ENCODE results near the gene GATM.

GATM gene

GRCh38 chr15:45378149-45378912, at the start of gene GATM:
TSS of gene GATM (minus strand) at chr15:45378544. CDS start at chr15:45378453, 91 bp downstream.
- peak; percentile 24 for DNase-seq (ENCODE audit: low spot score)

DNA sequence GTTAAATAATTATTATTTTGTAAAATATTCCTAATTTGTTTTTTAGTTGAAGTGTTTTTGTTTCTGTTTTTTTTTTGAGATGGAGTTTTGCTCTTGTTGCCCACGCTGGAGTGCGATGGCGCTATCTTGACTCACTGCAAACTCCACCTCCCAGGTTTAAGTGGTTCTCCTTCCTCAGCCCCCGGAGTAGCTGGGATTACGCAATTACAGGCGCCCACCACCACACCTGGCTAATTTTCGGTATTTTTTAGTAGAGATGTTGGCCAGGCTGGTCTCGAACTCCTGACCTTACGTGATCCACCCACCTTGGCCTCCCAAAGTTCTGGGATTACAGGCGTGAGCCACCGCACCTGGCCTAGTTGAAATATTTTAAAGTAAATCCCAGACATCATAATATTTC, 48.7 kb upstream of the GATM start:
- DNase-seq (ENCODE audit: low spot score) = no peak

- no peak for DNase-seq (ENCODE audit: low spot score)
Measured at GRCh38 chr15:45425135-45425534, 46.8 kb upstream of the GATM start.

- no peak for DNase-seq (ENCODE audit: low spot score)
Measured at GRCh38 chr15:45424429-45424828, 46.1 kb upstream of the GATM start.

GRCh38 chr15:45417303-45417950, 39.1 kb upstream of the GATM start:
- no peak for DNase-seq (ENCODE audit: low spot score)

DNA sequence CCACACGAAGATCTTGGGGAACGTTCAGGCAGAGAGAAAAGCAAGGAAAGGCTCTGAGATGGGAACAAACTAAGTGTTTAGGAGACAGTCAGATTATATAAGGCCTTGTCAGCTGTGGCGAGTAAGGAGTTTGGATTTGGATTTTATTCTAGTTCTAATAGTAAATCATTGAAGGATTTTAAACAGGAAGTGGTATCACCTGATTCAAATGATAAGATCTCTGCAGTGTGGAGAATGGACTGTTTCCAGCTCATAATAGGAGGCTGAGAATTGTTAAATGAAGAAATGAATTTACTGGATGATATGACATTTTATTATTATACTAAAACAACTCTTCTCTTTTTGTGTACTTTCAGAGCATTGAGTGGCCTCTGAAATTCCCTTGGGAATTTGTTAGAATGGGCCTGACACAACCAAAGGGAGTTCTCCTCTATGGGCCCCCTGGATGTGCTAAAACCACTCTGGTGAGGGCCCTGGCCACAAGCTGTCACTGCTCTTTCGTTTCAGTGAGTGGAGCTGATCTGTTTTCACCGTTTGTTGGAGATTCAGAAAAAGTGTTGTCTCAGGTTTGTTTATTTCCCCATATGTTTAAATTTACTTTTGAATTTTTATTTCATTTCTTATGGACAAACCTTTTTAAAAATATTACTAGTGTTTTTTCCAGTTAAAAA, 36.0 kb upstream of the GATM start:
- no peak for DNase-seq (ENCODE audit: low spot score)

DNA sequence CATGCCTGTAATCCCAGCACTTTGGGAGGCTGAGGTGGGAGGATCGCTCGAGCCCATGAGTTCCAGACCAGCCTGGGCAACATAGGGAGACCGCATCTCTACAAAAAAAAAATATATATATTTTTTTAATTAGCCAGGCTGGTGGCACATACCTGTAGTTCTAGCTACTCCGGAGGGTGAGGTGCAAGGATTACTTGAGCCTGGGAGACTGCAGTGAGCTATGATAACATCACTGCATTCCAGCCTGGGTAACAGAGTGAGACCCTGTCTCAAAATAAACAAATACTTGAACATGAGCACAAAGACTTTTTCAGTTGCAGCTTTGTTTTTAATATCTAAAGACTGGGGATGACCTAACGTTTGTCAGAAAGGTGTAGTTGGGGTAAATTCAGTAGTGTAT, 31.3 kb upstream of the GATM start:
- no peak for DNase-seq (ENCODE audit: low spot score)

DNA sequence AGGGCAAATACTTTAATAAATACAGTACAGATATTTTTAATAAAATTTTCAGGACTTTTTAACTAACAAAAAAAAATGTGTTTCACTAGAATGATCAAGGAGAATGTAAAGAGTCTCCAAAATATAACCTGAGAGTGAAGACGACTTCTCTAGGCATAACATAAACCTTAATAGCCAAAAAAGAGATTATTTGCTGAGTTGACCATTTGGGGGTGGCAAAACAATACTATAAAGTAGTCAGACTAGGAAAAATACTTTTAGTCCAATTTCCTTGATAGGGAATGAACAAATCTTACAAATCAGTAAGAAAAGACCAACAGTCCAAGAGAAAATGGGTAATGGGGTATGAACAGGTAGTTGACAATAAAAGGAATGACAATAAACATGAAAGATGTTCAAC, 29.4 kb upstream of the GATM start:
- no peak for DNase-seq (ENCODE audit: low spot score)

- peak; percentile 6 for DNase-seq (ENCODE audit: low spot score)
Measured at GRCh38 chr15:45402955-45403877, 24.9 kb upstream of the GATM start.

DNA sequence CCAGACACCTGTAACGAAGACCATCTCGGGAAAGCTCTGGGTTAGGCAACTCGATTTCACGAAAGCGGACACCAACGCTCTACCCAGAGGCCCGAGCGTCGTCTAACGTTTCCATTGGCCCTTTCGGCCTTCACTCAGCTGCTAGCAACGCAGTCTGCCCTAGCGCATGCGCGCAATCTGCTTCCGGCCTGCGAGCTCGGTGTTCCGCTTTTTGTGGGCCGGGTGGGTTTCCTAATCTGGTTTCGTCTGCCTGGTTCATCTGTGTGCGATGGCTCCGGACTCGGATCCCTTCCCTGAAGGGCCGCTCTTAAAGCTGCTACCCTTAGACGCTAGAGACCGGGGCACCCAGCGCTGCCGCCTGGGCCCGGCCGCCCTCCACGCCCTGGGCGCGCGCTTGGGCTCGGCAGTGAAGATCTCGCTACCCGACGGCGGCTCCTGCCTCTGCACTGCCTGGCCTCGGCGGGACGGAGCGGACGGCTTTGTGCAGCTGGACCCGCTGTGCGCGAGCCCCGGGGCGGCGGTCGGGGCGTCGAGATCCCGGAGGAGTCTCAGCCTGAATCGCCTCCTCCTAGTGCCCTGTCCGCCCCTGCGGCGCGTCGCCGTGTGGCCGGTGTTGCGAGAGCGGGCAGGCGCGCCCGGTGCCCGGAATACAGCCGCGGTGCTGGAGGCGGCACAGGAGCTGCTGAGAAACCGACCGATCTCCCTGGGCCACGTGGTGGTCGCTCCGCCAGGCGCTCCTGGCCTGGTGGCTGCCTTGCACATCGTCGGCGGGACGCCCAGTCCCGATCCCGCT, 24.0 kb upstream of the GATM start:
- DNase-seq (ENCODE audit: low spot score) = peak; percentile 97

GRCh38 chr15:45401665-45402161, 23.4 kb upstream of the GATM start:
- no peak for DNase-seq (ENCODE audit: low spot score)

DNA sequence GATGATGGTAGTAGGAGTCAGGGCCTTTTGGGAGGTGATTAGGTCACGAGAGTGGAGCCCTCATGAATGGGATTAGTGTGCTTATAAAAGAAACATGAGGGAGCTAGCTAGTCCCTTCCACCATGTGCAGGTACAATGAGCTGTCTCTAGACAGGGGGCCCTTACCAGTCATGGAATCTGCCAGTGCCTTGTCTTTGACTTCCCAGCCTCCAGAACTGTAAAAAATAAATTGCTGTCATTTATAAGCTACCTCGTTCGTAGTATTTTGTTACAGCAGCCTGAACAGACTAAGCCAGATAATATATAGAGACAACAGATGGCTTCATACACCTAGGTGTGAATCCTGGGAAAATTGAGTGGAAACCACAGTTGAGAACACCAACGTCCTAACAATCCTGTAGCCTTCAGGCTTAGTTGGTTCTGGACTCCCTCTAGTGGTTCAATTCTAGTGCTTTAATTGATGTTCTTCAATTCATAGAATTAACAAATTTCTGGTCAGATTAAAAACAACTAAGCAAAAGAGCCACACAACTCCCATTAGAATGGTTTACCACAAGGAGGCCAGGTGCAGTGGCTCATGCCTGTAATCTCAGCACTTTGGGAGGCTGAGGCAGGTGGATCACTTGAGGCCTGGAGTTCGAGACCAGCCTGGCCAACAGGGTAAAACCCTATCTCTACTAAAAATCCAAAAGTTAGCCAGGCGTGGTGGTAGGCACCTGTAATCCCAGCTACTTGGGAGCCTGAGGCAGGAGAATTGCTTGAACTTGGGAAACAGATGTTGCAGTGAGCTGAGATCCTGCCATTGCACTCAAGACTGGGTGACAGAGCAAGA, 21.3 kb upstream of the GATM start:
- DNase-seq (ENCODE audit: low spot score) = peak; percentile 51

DNA sequence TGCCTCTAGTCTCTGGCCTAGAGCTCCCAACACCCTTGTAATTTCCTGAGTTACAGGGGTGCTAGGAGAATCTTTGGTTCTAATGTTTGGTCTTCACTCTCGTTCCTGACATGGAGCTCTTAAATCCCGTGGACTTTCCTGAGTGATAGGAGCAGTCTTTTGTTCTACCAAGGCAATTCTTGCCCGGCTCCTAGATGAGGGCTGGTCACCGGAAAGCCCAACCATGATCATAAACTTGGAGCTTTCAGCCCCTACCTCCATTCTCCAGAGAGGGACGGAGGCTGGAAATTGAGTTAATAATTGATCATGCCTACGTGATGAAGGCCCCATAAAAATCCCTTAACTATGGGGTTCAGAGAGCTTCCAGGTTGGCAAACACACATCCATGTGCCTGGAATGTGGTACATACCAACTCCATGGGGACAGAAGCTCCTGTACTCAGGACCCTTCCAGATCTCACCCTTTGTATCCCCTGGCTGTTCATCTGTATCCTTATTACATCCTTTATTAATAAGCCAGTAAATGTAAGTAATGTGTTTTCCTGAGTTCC, 18.8 kb upstream of the GATM start:
- no peak for DNase-seq (ENCODE audit: low spot score)

GRCh38 chr15:45395943-45396342, 17.6 kb upstream of the GATM start:
- no peak for DNase-seq (ENCODE audit: low spot score)

- DNase-seq (ENCODE audit: low spot score) = no peak
Measured at GRCh38 chr15:45394681-45395080, 16.3 kb upstream of the GATM start.

GRCh38 chr15:45393851-45394250, 15.5 kb upstream of the GATM start:
- no peak for DNase-seq (ENCODE audit: low spot score)

DNA sequence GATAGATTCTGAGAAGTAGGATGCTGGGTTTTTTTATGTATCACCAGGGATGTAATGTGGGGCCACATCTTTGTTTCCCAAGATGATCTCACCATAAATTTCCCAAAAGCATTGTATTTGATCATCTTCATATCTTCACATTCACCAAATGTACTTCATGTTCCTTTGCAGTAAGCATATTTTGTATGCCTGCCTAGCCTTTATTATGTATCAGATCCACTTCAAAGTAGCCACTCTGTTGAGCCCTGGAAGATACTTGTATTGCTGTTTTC, 14.2 kb upstream of the GATM start:
- no peak for DNase-seq (ENCODE audit: low spot score)

DNA sequence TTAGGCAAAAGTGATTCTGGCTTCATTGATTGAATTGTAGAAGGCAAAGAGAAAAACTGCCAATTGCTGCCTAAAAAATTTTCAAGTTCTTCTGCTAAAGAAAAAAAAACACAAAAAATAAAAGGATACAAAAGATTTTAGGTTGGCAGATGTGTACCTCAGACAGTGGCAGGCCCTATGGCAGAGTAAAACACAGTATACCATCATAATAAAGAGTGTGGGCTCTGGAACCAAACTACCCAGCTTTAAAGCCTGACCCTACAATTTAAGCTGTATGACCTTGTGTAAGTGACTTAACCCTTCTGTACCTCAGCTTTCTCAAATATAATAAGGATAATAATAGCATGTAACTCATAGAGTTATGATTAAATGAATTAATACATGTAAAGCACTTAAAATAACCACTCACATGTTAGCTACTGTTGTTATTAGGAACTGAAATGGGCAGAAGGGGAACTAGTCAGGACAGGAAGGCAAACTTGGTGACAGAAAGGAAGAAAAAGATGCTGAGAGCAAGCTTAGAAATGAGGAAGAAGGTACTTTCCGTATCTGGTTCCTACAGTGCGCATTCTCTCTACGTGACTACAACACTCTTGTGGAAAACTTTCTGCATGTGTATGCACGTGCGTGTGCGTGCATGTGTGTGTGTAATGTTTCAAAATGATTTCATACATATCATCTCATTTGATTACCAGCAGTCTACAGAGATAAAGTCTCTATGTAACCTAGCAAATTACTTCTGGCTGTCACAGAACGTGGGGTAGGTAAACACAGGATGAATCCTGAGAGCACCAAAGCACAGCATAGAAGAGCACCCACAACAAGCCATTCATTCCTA, 13.6 kb upstream of the GATM start:
- DNase-seq (ENCODE audit: low spot score) = no peak

DNA sequence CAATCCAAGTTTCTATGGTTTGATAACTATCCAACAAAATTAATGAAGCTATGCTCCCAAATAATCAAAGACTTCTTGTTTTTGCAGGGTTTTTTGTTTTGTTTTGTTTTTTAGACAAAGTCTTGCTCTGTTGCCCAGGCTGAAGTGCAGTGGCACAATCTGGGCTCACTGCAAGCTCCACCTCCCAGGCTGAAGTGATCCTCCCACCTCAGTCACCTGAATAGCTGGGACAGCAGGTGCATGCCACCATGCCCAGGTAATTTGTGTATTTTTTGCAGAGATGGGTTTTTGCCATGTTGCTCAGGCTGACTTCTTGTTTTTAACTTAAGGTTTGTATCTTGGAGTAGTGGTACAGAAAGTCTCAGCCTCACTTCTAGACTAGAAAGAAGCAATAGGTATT, 11.0 kb upstream of the GATM start:
- DNase-seq (ENCODE audit: low spot score) = no peak

All from CD4-positive, alpha-beta T cell treated with Interleukin-2 at 100 ng/mL for 4 hours (primary cell).